HG02938 (cell line): ENCODE data around the gene FRMD7.
"Not testable (repeated sequence)": the region's sequence is repeated elsewhere in the genome, so short reads cannot be mapped to it uniquely, and the experiment has no call there.

Experiments
- ATAC-seq: cut with Tn5 transposase; IDR thresholded peaks from one replicate; pipeline ENCODE4 v1.9.1; 2021; ENCODE audit warnings: mild to moderate bottlenecking, moderate library complexity; ENCODE audit not compliant: unreplicated experiment

The FRMD7 gene

DNA sequence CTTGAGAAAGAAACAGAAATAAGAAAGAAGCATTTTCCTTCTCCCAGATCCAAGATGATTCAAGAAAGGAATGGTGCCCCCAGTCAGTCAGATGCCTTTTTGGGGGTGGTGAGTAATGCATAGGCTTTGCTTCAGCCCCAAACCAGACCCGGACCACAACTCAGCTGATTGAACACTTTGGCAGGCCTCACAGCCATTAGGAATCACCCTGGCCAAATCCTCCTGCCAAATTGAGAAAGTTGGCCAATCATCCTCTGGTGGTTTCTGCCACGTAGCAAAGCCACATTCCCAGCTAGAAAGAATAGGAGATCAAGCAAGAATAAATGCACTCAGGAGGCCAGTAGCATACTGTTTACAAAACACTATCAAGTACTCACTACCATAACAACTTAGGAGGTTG, 33.7 kb downstream of the FRMD7 start:
- ATAC-seq, result no peak

DNA sequence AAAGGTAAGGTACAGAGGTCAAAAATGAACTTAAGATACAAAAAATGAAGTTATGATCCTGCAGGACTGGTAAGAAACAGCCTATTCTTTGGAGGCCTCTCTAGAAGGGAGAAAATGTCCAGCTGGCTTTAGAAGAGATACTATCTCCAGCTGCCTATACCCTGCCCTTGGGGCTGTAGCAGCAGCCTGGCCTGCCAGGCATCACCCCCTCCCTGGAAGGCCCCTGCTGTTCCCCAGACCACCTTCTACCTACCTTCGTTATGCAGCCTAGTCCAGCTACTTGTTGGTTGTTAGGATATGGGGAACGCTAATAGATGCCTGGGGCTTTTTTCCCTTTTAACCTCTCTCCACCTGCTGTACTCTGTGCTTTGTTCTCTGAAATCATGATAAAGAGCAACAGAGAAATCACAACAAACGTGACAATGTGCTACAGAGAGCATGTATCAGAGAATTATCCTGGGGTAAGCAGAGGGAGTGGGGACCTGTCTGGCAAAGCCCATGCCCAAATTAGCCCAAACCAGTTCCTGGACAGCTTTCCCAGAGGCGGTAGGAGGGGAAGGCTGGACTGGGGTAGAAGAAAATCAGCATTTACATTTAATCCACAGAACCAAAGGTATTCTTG, 34.5 kb downstream of the FRMD7 start:
- no peak for ATAC-seq

DNA sequence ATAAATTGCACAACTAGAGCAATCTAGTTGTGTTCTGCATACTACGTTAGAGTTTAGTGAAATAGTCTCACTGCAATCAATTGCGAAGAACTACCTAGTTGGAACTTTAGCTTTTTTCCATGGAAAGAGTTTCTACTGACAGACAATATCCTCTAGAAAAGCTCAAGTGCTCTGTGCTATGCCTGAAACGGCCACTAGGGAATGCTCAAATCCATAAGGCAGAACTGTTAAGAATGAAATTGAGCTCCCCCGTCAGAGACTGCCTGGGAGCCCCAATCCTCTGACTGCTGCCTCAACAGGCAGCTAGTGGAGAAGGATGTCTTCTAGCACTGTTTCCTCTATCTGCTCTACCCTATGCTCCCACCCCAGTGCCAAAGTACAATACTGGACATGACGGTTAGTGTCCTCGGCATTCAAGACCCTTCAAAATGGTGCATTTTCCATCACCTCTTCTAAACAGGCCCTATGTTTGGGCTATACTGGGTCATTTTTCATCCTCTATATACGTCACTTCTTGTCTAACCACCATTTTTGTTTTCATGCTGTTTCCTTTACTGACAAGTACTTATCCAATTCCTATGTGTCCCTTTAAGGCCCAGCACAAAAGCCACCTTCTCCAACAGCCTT, 35.3 kb downstream of the FRMD7 start:
- ATAC-seq, result no peak

DNA sequence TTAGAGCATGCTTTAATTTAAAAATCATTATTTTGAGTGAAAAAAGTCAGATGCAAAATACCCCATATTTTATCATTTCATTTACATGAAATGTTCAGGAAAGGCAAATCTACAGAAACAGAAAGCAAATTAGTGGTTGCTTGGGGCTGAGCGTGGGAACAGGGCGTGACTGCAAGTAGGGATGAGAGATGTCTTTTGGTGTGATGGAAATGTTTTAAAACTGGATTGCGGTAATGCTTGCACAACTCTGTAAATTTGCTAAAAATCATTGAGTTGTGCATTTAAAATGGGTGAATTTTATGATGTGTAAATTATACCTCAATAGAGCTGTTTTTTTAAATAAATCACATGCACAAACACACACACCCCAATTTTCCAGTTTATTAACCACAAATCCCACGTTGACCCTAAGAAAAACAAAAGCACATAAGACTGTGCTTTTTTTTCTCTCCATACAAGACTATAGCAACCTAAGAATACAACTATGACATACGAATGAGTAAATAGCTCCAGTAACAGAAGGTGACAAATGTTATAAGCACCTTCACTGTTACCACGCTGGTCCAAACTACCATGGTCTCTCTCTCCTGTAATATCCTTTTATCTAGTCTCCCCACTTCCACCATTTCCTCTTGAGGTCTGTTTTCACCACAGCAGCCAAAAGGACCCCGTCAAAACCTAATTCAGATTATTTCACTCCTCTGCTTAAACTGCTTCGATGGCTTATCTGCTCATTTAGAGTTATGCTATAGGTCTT, 37.2 kb downstream of the FRMD7 start:
- ATAC-seq, result no peak

DNA sequence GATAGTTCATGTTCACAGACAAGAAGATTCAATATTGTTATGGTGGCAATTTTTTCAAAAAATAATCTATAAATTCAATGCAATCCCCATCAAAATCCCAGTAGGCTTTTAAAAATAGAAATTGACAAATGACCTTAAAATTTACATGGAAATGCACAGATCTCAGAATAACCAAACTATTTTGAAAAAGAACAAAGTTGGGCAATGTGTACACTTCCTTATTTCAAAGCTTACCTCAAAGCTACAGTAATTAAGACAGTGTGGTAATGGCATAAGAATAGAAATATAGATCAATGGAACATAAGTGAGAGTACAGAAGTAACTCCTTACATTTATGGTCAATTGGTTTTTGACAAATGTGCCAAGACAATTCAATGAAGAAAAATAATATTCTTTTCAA, 39.0 kb downstream of the FRMD7 start:
- ATAC-seq, result no peak

DNA sequence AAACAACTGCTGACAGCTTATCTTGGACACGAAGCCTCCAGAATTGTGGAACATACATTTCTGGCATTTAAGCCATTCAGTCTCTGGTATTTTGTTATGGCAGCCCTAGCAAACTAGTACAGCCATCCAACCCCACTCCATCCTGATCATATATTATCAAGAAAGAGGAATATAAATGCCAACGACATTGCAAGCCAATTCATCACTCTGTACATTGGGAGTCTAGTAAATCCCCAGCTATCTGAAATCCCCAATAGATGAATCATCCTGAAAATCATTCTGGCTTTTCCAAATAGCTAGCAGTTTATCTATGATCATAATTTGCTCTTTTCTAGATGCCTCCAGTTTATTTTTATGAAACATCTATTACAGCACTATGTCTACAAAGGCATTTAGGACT, 41.1 kb downstream of the FRMD7 start:
- ATAC-seq, result no peak

DNA sequence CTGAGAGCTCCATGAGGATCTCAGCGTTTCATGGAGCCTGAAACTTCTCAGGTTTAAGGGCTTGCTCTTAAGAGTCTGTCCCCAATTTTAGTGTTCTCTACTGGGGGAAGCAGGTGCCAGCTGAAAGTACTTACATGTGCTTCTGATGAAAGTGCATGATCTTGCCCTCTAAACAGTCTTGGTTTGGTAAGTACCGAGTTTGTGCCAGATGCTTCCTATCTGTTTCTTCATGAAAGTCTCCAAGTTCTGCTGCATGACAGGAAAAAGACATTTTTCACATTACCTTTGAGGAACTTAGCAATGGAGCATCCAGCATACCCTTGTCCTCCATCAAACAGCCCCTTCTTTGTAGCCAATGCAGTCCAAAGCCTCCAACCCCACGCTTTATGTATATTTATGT, 42.0 kb downstream of the FRMD7 start:
- no peak for ATAC-seq

DNA sequence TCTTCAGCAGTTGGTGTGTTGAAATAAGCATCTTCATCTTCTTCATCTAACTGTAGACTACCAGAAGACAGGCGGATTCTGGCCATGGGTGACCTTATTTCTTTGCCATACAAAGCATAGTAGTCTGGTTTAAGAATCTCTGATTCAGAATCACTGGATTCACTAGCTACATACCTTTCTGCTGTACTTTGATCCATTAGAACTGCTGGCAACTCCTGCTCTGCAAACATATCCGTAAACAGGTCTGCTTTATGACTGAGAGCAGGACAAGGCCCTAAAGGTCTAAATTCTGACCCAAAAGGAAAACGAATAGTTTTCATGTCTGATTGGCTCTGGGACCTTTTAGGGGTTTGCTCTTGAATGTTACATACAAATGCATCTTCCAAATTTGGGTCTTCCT, 49.9 kb downstream of the FRMD7 start:
- no peak for ATAC-seq

DNA sequence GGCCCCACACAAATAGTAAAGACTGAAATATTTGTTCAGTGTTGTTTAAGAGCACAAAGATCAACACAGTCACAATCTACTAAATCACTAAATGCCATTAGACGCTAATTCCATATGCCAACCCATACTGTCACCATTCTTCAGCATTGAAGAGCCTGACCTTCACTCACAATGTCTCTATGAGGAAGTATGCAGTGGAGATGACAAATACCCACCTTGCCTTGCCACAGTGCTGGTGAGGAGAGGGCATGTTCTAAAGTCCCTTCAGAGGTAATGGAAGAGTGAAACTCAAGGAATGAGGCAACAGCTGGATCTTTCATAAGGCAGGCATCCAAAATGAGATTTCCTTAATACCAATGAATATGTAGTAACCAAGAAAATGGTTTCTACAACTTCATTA, 50.4 kb downstream of the FRMD7 start:
- ATAC-seq, result no peak

DNA sequence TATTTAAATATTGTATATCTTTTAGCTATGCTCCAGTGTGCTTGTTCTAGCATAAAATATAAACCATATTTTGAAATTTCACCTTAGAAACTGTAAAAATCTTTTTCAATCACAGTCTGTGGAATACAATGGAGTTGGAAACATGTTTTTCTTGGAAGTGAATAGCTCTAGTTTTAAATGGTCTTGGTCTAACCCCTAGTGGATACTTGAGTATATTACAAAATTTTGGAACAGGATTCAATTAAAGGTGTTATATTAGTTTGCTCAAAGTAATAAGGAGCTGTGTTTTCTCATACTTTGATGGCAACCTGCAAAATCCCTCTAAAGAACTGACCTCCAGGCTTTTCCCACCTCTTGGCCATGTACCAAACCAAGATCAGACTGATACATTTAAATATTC, 56.6 kb downstream of the FRMD7 start:
- ATAC-seq, result no peak

DNA sequence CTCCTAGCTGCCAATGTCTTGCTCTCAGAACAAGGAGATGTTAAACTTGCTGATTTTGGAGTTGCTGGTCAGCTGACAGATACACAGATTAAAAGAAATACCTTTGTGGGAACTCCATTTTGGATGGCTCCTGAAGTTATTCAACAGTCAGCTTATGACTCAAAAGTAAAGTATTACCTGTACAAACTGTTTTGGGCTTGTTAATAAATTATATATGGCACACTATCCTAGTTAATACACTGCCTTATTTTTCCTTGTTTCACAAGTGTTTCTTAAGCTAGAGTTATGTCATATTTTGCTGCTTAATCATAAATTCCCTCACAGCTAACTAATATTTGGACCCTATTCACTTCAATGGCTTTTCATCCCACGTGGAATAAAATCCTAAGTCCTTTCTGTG, 59.4 kb downstream of the FRMD7 start:
- no peak for ATAC-seq

DNA sequence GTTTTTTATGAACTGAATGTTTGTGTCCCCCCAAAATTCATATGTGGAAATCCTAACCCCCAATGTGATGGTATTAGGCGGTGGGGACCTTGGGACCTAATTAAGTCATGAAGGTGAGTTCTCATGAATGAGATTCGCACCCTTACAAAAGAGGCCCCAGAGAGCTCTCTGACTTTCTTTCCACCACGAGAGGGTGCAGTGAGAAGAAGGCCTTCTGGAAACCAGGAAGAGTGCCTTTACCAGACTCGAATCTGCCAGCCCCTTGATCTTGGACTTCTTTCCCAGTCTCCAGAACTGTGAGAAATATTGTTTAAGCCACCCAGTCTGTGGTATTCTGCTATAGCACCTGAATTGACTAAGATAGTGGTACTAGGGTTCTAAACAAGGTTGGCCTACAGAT, 64.0 kb downstream of the FRMD7 start:
- no peak for ATAC-seq

DNA sequence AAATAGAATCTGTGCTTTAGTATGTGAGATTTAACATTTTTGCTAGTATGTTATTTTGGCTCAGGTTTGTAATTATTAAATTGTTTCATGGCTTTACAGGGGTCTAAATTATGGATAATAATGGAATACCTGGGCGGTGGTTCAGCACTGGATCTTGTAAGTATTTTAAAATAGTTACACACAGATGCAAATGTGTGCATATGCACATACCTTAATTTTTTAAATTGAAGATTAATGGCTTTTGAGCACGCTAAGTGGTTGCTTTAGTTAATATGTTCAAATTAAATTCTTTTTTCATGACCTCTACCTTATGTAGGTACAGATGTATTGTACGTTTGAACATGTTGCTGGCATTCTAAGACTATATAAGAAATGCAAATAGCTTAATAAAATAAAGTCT, 64.5 kb downstream of the FRMD7 start:
- no peak for ATAC-seq

DNA sequence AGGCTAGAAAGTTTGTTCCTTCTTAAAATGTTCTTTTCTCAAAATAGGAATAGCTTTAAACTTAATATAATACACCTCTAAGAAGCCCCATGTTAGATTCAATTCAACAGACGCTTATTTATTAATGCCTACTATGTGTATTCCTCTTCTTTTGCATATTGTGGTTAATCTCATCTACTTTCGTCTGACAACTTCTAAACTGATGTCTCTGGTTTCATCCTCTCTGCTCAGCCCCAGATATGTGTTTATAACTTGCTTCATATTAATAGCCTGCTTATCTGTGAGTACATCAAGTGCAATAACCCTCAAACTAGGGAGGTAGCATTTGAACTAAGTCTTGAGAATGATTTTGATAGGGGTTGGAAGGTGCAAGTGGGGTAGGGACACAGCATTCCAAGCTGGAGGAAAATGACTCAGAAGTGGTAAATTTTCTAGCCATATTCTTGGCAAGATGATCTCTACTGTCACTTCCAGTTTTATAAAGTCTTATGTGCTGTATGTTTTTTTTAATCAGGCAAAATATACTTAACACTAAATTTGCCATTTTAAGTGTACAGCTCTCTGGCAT, 67.8 kb downstream of the FRMD7 start:
- ATAC-seq, result peak; percentile 44

DNA sequence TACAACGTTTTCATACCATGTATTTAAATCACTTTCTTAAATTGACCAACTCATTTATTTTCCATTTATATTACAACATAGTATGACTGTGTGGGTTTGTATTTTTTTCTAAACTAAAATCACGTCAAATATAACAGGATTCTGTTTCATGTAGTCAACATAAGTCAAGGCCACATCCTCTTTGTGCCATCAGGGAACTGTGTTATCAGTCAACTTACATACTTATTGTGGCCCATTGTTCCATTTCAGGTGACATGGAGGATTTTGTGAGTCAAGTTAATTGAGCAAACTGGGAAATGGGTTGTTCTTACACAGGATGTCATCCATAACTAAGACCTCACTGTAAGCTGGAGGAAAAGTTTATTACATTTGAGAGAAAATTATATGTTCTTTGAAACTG, 68.8 kb downstream of the FRMD7 start:
- no peak for ATAC-seq

DNA sequence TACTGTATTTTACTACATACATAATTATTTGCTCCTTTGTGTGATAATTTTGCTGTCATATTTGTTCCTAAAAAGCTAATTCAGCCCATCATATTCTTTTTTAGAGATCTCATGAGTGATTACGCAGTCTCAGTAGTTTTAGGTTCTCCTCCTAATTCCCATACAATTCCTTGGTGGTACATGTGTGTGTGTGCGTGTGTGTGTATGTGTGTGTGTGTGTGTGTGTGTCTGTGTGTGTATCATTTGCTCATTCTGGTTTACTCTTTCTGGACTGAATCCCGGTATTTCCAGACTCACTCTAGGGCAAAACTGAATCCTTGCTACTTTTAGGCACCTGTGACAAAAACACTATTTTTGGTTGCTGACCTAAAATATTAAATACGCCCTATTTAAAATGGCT, 69.8 kb downstream of the FRMD7 start:
- ATAC-seq, result no peak

DNA sequence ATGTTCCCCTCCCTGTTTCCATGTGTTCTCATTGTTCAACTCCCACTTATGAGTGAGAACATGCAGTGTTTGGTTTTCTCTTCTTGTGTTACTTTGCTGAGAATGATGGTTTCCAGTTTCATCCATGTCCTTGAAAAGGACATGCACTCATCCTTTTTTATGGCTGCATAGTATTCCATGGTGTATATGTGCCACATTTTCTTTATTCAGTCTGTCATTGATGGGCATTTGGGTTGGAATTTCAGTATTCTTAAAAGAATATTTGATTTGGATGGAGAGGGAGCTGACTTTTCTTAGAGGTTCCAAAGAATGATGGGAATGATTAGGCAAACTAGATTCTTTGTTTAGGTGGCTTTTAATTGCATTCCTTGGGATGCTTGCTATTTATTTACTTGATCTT, 76.0 kb downstream of the FRMD7 start:
- ATAC-seq, result not testable (repeated sequence)

DNA sequence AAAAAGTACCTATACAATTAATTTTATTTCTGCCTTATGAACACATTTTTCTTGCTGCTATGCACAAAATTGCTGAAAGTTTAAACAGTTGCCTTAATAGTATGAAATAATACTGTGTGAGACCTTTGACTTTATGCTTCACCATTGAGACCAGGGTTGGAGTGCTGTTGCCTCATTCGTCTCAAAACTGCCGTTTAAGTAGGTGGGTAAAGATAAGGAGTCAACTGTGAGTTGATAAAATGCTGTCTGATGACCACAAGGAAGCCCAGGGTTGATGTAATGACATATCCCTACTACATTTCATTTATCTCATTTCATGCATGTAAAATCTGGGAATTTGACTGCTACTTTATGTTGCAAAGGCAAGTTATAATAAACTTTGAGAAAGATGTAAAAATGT, 81.3 kb downstream of the FRMD7 start:
- ATAC-seq, result no peak

DNA sequence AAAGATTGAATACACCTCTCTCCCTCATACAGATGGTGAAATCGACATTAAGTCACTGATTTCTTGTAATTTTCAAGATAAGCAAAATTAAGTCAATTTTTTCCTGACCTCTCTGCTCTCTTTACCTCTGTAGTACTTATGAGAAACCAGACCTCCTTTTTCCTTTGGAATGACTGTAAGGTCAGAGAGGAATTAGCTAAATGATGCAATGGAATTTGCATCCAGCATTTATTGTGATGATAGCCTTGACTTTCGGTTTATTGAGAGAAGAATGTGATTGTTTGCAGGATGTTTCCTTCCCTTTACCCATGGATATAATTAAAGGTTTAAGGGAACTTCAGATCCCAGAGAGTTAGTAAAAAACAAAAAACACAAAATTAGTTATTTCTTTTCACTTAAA, 82.4 kb downstream of the FRMD7 start:
- ATAC-seq, result no peak

DNA sequence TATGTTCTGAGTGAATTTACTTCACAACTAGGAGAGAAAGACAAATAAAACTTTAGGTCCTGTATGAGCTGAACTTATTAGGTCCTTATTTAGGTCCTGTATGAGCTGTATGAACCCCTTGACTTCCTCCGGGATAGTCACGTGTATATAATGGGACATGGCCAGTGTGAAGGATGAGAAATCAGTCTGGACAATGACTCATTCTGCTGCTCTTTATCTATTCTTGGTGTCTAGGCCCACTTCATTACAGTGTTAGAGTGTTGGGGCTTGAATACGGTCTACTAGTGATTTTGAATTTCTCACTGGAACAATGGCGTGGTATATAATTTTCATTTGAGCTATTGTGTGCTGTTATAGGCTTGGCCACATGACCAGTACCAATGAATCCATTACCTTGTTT, 82.9 kb downstream of the FRMD7 start:
- ATAC-seq, result no peak

DNA sequence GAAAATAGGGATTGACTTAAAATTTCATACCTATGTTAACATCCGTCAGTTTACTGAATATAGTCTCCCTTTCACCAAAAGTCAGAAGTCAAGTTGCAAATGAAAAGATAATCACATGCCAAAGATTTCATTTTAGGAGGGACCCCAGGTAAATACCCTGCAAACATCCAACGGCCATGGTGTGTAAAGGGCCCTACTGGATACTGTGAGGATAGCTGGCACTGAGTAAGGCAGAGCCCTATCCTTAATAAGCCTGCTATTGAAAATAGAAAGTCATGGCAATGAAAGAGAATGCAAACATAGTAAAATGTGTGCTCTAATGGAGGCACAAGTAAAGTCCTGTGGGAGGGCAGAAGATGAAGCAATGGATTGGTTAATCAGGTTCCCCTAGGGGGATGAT, 83.8 kb downstream of the FRMD7 start:
- ATAC-seq, result no peak

DNA sequence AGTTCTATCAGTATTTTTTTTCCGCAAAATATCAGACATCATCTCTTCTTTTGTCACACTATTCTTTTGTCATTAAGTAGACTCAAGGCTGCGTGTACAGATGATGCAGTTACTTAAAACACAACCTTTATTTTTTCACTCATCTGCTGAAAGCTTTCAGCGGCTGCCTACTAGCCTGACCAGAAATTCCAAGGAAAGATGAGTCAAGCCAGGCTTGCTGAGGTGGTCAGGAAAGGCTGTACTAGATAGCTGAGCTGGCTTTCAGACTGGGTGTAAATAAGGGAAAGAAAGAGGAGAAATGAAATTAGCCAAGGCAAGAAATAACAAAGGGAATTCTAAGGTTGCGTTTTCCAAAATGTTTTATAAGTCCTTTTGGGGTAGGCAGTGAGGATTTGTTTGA, 86.8 kb downstream of the FRMD7 start:
- ATAC-seq, result no peak
